ENCODE data around the gene ORC6.
"Not testable (repeated sequence)": the region's sequence is repeated elsewhere in the genome, so short reads cannot be mapped to it uniquely, and the experiment has no call there.

Gene ORC6

GRCh38 chr16:46689365-46690280, at the start of gene ORC6:
Gene ORC6 (plus strand): TSS chr16:46689659. CDS start chr16:46689706, 47 bp downstream.
- DNase-seq (ENCODE audit: insufficient read length, low spot score): peak; percentile 79
- peak; percentile 70 for FAIRE-seq

- no peak for DNase-seq (ENCODE audit: insufficient read length, low spot score)
- no peak for FAIRE-seq
Measured at GRCh38 chr16:46648656-46649055, 40.8 kb upstream of the ORC6 start.

GRCh38 chr16:46649588-46650253, 39.7 kb upstream of the ORC6 start:
- FAIRE-seq: no peak

DNA sequence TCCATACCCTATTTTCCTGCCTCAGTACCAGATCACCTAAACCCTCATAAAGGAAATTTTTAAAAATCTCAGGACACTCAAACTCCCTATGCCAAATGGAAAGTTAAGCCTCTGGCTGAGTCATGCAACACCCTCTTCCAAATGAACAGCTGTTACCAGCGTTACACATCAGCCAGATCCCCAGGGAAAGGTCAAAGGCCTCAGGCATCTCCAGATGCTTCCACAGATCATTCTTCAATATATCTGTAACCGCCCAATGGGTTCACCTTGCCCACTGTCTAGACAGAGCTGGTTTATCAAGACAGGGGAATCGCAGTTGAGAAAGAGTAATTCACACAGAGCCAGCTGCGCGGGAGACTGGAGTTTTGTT, 39.2 kb upstream of the ORC6 start:
- FAIRE-seq (no peak), DNase-seq (ENCODE audit: insufficient read length, low spot score) (no peak)

More at GRCh38 chr16:46649588-46650253, 39.7 kb upstream of the ORC6 start:
- DNase-seq (ENCODE audit: insufficient read length, low spot score): no peak

- FAIRE-seq: no peak
- DNase-seq (ENCODE audit: insufficient read length, low spot score): no peak
Measured at GRCh38 chr16:46651305-46651704, 38.2 kb upstream of the ORC6 start.

DNA sequence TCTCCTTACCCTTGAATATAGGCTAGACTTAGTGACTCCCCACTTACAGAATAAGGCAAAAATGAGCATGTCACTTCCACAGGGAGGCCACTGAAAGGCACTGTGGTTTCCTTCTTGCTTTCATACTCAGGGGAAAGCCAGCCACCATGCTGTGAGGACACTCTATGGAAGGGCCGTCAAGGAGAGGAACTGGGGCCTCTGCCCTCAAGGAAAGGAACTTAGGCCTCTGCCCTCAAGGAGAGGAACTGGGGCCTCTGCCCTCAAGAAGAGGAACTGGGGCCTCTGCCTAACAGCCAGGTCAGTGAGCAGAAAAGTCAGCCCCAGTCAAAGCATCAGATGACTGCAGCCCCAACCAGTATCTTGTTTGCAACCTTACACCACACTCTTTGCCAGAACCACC, 30.5 kb upstream of the ORC6 start:
- DNase-seq (ENCODE audit: insufficient read length, low spot score): peak; percentile 72
- FAIRE-seq: peak; percentile 95

DNA sequence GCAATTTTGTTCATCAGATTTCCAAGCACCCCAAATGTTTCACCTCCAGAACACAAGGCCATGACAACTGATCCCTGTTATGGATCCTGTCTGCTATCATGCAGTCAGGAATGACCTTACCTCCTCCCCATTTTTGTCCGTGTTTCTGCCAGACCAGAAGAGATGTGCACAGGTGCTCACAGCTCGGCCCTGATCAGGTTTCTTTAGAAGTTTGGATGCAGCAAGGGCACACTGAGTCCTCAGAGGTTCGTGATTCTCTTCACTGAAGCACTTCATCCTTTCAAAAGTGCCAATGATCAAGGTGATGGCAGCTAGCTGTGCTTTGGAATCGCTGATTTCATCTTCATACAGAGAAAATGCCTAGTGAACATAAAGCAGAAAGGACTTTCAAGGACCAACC, 27.3 kb upstream of the ORC6 start:
- no peak for FAIRE-seq
- no peak for DNase-seq (ENCODE audit: insufficient read length, low spot score)

DNA sequence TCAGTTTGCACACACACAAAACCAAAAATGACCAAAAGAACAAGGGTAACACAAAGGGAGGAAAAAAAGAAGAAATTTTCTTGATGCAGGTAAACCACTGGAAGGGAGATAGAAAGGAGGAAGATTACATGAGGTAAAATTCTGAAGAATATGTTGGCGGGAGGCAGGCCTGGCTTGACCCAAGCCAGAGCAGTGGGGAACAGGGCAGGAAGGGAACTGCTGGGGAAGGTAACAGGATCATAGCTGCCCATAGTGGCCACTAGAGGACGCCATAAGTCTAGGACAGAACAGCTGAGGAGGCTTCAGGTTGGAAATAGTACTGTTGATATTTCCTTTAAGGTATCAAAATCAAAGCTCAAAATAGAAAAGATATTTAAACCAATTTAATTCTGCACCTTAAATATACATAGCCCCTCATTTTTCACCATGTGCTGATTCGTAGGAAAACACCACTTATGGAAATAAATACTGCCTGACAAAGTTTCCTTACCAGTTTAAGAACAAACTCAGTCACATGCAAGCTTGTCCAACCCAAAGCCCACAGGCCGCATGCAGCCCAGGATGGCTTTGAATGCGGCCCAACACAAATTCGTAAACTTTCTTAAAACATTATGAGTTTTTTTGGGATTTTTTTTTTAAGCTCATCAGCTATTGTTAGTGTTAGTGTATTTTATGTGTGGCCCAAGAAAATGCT, 16.0 kb upstream of the ORC6 start:
- no peak for DNase-seq (ENCODE audit: insufficient read length, low spot score)
- FAIRE-seq: peak; percentile 76

GRCh38 chr16:46677943-46678342, 11.5 kb upstream of the ORC6 start:
- not testable (repeated sequence) for DNase-seq (ENCODE audit: insufficient read length, low spot score); FAIRE-seq

- FAIRE-seq: peak; percentile 35
- DNase-seq (ENCODE audit: insufficient read length, low spot score): not testable (repeated sequence)
Measured at GRCh38 chr16:46681867-46682266, 7.6 kb upstream of the ORC6 start.

DNA sequence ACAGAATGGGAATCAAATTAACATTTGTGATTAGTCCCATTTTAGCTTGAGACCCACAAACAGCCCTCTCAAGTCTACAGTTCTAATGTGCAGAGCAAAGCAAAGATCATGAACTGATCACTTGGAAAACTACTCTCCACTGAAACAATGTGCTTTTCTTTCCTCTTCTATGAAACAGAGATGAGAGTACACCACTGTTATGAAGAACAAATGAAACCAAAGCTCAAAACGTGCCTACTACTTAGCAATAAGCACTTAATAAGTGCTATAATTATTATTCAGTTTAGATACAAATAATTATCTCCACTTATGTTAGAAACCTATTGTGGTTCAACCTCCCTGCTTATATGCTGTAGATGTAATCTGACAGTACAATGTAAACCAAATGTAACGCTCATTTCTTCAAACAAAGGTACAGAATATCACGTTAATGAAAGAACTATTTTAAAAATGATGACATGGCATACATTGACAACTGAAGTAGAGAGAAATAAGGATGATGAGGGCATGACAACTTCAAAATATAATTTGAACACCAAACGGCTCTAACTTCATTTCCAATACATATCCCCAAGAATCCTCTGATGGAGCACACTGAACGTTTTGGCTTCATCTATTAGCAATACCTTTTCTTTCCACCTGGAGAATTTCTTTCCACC, 2.5 kb upstream of the ORC6 start:
- FAIRE-seq (no peak), DNase-seq (ENCODE audit: insufficient read length, low spot score) (no peak)

- FAIRE-seq: no peak
- DNase-seq (ENCODE audit: insufficient read length, low spot score): no peak
Measured at GRCh38 chr16:46687486-46687885, 2.0 kb upstream of the ORC6 start.

- DNase-seq (ENCODE audit: insufficient read length, low spot score) (no peak), FAIRE-seq (peak; percentile 68)
Measured at GRCh38 chr16:46688101-46688653, 1.3 kb upstream of the ORC6 start.

GRCh38 chr16:46688654-46689364, 650 bp upstream of the ORC6 start, which contains the start of gene VPS35:
Gene VPS35 (minus strand): TSS chr16:46689178. CDS start chr16:46689133, 45 bp downstream.
- peak; percentile 92 for FAIRE-seq
- peak; percentile 78 for DNase-seq (ENCODE audit: insufficient read length, low spot score)

- DNase-seq (ENCODE audit: insufficient read length, low spot score) (no peak), FAIRE-seq (no peak)
Measured at GRCh38 chr16:46690281-46691178, 1.1 kb downstream of the ORC6 start.

GRCh38 chr16:46691726-46692125, 2.3 kb downstream of the ORC6 start:
- FAIRE-seq: peak; percentile 47
- DNase-seq (ENCODE audit: insufficient read length, low spot score): no peak

DNA sequence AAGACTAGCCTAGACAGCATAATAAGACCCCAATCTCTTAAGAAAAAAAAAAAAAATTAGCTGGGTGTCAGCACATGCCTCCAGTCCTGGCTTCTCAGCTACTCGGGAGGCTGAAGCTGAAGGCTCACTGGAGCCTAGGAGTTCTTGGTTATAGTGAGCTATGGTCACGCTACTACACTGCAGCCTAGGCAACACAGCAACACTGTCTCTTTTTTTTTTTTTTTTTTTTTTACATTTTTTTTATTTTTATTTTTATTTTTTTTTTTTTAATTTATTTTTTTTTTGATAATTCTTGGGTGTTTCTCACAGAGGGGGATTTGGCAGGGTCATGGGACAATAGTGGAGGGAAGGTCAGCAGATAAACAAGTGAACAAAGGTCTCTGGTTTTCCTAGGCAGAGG, 4.1 kb downstream of the ORC6 start:
- DNase-seq (ENCODE audit: insufficient read length, low spot score) (no peak), FAIRE-seq (no peak)

GRCh38 chr16:46695937-46696336, 6.5 kb downstream of the ORC6 start:
- FAIRE-seq (no peak), DNase-seq (ENCODE audit: insufficient read length, low spot score) (no peak)

- FAIRE-seq: no peak
- DNase-seq (ENCODE audit: insufficient read length, low spot score): no peak
Measured at GRCh38 chr16:46696957-46697356, 7.5 kb downstream of the ORC6 start.
